GM19452 (cell line): ENCODE data around the gene TXNDC5.

Experiments
- ATAC-seq: cut with Tn5 transposase; IDR thresholded peaks from one replicate; pipeline ENCODE4 v1.9.1; 2021; ENCODE audit not compliant: unreplicated experiment

The TXNDC5 gene

GRCh38 chr6:7868926-7869325 is 41.7 kb downstream of the TXNDC5 start:
- no peak for ATAC-seq

GRCh38 chr6:7866526-7866925 is 44.1 kb downstream of the TXNDC5 start:
- no peak for ATAC-seq

- no peak for ATAC-seq
Observed at GRCh38 chr6:7865781-7866180, 44.8 kb downstream of the TXNDC5 start.

DNA sequence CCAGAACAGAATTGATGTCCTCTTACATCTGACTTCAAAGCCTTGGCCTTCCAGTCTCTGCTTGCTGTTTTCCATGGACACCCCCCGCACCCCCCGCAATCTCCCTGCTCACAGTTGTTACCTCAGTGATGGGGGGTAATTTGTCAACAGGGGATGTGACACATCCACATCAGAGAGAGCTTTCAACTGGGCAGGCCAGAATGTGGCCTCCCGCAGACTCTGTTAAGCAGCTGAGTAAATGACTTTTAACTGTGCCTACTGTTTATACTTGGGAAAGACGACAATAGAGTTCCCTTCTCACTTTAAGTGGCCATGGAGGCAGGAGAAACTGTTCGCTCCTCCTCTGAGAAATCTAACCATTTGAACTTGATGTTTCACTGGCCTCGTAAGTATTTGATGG is 51.0 kb downstream of the TXNDC5 start:
- no peak for ATAC-seq

GRCh38 chr6:7851780-7852179 is 58.8 kb downstream of the TXNDC5 start:
- ATAC-seq = no peak

DNA sequence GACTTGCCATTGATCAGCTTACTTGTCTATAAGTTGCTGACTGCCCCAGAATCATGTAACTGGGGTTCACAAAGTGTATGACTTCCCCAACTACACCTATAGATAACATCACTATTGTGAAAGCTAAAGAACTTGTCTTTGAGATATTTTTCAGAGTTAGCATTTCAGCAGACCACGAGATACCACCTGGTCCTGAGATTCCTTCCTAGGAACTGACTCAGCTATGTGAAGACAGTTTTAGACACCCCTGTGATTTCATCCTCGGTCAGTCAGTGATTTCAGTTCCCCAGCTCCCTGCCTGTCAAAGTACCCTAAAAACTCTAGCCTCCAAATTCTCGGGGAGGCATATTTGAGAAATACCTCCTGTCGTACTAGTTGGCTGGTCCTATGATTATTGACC is 62.4 kb downstream of the TXNDC5 start:
- no peak for ATAC-seq

DNA sequence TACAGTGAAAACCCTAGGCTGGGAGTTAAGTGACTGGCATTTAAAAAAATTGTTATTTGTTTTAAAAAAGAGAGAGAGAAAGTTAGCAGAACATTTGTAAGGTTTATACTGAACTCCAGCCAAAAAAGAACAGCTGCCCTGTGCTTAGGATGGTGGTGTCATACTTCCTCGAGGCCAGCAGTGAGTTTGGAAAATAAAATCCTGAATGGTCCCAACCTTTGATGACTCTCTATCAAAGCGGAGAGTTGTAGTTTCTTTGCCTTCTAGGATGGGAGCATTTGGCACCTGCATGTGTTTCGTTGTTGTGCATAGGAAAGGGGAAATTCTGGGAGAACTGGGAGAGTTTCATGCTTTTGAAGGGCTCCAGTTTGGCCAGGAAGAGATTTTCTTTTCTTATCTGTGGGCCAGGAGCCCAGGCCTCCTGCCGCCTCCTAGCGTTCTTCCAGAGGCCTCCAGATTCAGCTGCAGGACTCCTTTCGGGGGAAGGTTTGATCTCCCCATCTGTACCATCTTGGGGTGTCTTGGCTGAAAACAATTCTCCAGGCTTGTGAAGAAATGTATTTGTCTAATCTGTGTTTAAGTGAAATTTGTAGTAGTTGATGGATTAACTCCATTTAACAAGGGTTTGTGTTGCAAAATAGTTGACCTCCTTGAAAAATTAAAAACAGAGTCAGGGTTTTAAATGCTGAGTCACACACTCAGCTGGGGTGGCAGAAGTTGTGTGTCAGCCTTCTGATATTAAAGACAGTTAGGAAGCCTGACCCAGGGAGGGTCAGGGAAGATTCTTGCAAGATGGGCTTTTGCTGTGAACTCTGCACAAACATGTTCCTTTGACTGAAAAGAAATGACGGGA is 63.4 kb downstream of the TXNDC5 start:
- no peak for ATAC-seq

DNA sequence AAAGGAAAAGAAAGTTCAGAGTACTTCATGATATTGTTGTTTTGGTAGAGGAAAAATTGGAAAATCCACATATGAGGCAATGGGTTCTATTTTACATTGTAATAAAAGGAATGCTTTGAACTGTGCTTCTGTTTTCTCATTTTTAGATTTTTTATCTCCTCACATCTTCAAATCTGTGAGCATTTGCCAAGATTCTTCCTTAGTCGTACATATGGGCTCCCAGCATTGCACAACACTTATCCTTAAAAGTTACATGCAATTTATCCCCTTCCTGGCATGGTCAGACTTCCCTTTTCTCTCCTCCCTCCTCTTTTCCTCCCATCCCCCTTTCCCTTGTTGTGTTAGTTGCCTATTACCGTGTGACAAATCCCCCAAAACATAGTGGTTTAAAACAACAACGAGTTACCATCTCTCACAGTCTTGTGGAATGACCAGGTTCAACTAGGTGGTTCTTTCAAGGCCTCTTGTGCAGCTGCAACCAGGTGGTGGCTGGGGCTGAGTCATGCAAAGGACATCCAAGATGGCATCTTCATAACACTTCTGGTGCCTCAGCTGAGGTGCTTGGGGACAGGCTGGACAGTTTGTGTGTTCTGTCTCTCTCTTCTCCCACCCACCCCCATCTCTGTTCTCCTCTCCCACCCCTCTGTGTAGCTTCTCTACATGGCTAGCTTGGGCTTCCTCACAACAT is 68.7 kb downstream of the TXNDC5 start:
- ATAC-seq = no peak

GRCh38 chr6:7836371-7837026 is 74.1 kb downstream of the TXNDC5 start:
- ATAC-seq = no peak

DNA sequence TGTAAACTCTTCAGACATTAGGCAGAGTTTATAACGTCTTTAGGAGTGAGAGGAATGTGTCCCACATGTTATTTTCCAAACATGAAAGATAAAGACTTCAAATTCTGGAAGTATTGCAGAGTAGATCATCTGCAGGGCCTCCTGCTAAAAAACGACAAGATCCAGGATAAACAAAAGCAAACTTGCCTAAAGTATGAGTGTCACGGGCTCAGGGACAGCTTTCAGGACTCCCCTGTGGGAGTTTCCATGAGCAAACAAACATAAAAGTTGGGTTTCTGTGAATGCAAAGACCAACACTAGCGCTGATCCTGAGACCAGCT is 76.9 kb downstream of the TXNDC5 start:
- ATAC-seq = no peak

- ATAC-seq = no peak
Observed at GRCh38 chr6:7832904-7833750, 77.5 kb downstream of the TXNDC5 start.
